Measurements from ENCODE around the gene CCDC60. TPM values are rescaled to one million over a fixed set of nuclear protein-coding genes. Genes with fewer than 3 reads are reported as not detected.

The CCDC60 gene
- total RNA-seq, 1 donor from 2014 or later, result not detected

GRCh38 chr12:119338593-119339363 is 4.2 kb downstream of the CCDC60 start:
- Histone ChIP-seq H3K36me3 (no peaks in the 10 kb centered on the region), H3K9me3 (no peaks in the 10 kb centered on the region), H3K4me1 (no peaks in the 10 kb centered on the region), H3K27me3 (peaks cover 9% of the 10 kb centered on the region), H3K27ac (no peak overlapping the region), H3K4me3 (no peak overlapping the region)
- intact Hi-C loops (cut with DNase I), result no loop called here
- ATAC-seq, result no peak
- TF ChIP-seq, protein P1, sequence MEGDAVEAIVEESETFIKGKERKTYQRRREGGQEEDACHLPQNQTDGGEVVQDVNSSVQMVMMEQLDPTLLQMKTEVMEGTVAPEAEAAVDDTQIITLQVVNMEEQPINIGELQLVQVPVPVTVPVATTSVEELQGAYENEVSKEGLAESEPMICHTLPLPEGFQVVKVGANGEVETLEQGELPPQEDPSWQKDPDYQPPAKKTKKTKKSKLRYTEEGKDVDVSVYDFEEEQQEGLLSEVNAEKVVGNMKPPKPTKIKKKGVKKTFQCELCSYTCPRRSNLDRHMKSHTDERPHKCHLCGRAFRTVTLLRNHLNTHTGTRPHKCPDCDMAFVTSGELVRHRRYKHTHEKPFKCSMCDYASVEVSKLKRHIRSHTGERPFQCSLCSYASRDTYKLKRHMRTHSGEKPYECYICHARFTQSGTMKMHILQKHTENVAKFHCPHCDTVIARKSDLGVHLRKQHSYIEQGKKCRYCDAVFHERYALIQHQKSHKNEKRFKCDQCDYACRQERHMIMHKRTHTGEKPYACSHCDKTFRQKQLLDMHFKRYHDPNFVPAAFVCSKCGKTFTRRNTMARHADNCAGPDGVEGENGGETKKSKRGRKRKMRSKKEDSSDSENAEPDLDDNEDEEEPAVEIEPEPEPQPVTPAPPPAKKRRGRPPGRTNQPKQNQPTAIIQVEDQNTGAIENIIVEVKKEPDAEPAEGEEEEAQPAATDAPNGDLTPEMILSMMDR (IDR thresholded peaks at IDR 0.05), result no peak
- DNase-seq, result no peak

- Histone ChIP-seq H3K36me3 (no peaks in the 10 kb centered on the region), H3K9me3 (no peaks in the 10 kb centered on the region), H3K27me3 (no peaks in the 10 kb centered on the region), H3K4me3 (no peak overlapping the region), H3K4me1 (no peaks in the 10 kb centered on the region), H3K27ac (no peak overlapping the region)
- no peak for ATAC-seq
- TF ChIP-seq, protein P1 (IDR thresholded peaks at IDR 0.05), result no peak
- DNase-seq, result no peak
- intact Hi-C loops (cut with DNase I), result no loop called here
These were observed 6.0 kb downstream of the CCDC60 start for GRCh38 chr12:119340578-119340977.

GRCh38 chr12:119341020-119341419 is 6.5 kb downstream of the CCDC60 start:
- H3K27ac ChIP-seq, result no peak overlapping the region

GRCh38 chr12:119341988-119342387 is 7.5 kb downstream of the CCDC60 start:
- DNase-seq (no peak), ATAC-seq (no peak)
- Histone ChIP-seq H3K9me3 (no peaks in the 10 kb centered on the region), H3K4me3 (no peak overlapping the region), H3K36me3 (no peaks in the 10 kb centered on the region), H3K27me3 (no peaks in the 10 kb centered on the region), H3K4me1 (no peaks in the 10 kb centered on the region), H3K27ac (no peak overlapping the region)
- intact Hi-C loops (cut with DNase I), result no loop called here
- TF ChIP-seq, protein P1 (IDR thresholded peaks at IDR 0.05), result no peak

More at GRCh38 chr12:119341020-119341419, 6.5 kb downstream of the CCDC60 start:
- H3K27me3 ChIP-seq, result no peaks in the 10 kb centered on the region
- no peak for DNase-seq
- H3K9me3 ChIP-seq, result no peaks in the 10 kb centered on the region
- H3K4me1 ChIP-seq, result no peaks in the 10 kb centered on the region
- no peaks in the 10 kb centered on the region for H3K36me3 ChIP-seq
- H3K4me3 ChIP-seq, result no peak overlapping the region
- TF ChIP-seq, protein P1 (IDR thresholded peaks at IDR 0.05), result no peak
- ATAC-seq, result no peak
- intact Hi-C loops (cut with DNase I), result no loop called here

GRCh38 chr12:119343130-119343529 is 8.6 kb downstream of the CCDC60 start:
- TF ChIP-seq, protein P1 (IDR thresholded peaks at IDR 0.05), result no peak
- H3K27ac ChIP-seq, result no peak overlapping the region
- no peak overlapping the region for H3K4me3 ChIP-seq
- no peak for DNase-seq
- intact Hi-C loops (cut with DNase I), result no loop called here
- no peaks in the 10 kb centered on the region for H3K27me3 ChIP-seq
- no peaks in the 10 kb centered on the region for H3K36me3 ChIP-seq
- no peaks in the 10 kb centered on the region for H3K9me3 ChIP-seq
- ATAC-seq, result no peak
- no peaks in the 10 kb centered on the region for H3K4me1 ChIP-seq

Data from upper lobe of right lung (tissue), 1 donor.